KMS-11 (cell line): ENCODE results near the gene G6PC2.

Experiments
- H2AFZ ChIP-seq: fragments of 200-600 bp; sonication (generic); 2 replicates; pipeline ENCODE4 v1.6.1; 2016; ENCODE audit warnings: antibody characterized with exemption, mixed run types, low read depth
- H3K27ac ChIP-seq: fragments of 200-600 bp; sonication (generic); 2 replicates; pipeline ENCODE4 v1.6.1; 2016; ENCODE audit warnings: mild to moderate bottlenecking, mixed run types
- H3K27me3 ChIP-seq: fragments of 200-600 bp; sonication (generic); 2 replicates; pipeline ENCODE4 v1.6.1; 2017; ENCODE audit warnings: mild to moderate bottlenecking, low read depth, mixed run types, moderate library complexity; ENCODE audit not compliant: insufficient read depth
- H3K36me3 ChIP-seq: fragments of 200-600 bp; sonication (generic); 2 replicates; pipeline ENCODE4 v1.6.1; 2017; ENCODE audit warnings: mild to moderate bottlenecking, mixed run types; ENCODE audit not compliant: insufficient read depth
- H3K4me1 ChIP-seq: fragments of 200-600 bp; sonication (generic); 2 replicates; pipeline ENCODE4 v1.6.1; 2016; ENCODE audit warnings: mild to moderate bottlenecking, low read depth, mixed run types; ENCODE audit not compliant: poor library complexity, severe bottlenecking
- H3K4me2 ChIP-seq: fragments of 200-600 bp; sonication (generic); 2 replicates; pipeline ENCODE4 v1.7.0; 2016; ENCODE audit warnings: mild to moderate bottlenecking, mixed run types
- H3K4me3 ChIP-seq: fragments of 200-600 bp; sonication (generic); IDR thresholded peaks from 2 replicates; pipeline ENCODE4 v1.6.1; 2017; ENCODE audit warnings: low read depth, low read length, mixed read lengths; ENCODE audit not compliant: insufficient read depth
- H3K79me2 ChIP-seq: fragments of 200-600 bp; sonication (generic); 2 replicates; pipeline ENCODE4 v1.6.1; 2016; ENCODE audit warnings: low read depth, mixed run types; ENCODE audit not compliant: insufficient read depth
- H3K9ac ChIP-seq: fragments of 200-600 bp; sonication (generic); 2 replicates; pipeline ENCODE4 v1.6.1; 2016; ENCODE audit warnings: mild to moderate bottlenecking, mixed run types
- H4K20me1 ChIP-seq: fragments of 200-600 bp; sonication (generic); 2 replicates; pipeline ENCODE4 v1.6.1; 2016; ENCODE audit warnings: mild to moderate bottlenecking, mixed run types; ENCODE audit not compliant: insufficient read depth
- CTCF ChIP-seq: fragments of 200-600 bp; sonication (generic); conservative IDR thresholded peaks from 2 replicates; pipeline ENCODE4 v1.6.1; 2017; ENCODE audit warnings: low read depth, mild to moderate bottlenecking, antibody characterized with exemption, low read length, moderate library complexity, mixed read lengths

The G6PC2 gene

DNA sequence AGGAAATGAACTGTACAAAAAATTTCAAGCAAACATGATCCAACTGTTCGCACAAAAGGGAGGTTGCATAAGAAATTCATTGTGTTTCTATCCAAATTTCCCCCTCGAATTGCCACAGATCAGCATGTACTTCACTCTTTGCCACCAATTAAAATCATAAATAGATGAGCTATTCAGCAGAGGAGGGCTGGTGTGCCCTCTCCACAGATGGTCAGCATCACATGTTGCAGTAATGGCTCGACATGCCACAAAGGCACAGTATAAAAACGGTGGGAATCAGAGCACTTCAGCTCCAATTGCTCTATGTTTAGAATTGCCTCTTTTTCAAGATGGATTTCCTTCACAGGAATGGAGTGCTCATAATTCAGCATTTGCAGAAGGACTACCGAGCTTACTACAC is at the start of gene G6PC2:
TSS of gene G6PC2 (plus strand) at position 289 of the 400 bp plus-strand sequence. CDS start at position 330, 41 bp downstream.
- H3K4me3 ChIP-seq: no peak within 1 kb of the TSS
- H3K4me1 ChIP-seq: no peaks in the 10 kb centered on the region
- H4K20me1 ChIP-seq: no peaks in the 10 kb centered on the region
- no peaks in the 10 kb centered on the region for H3K36me3 ChIP-seq
- H3K27me3 ChIP-seq: no peaks in the 10 kb centered on the region
- no peak within 1 kb of the TSS for H3K27ac ChIP-seq
- no peak within 1 kb of the TSS for H2AFZ ChIP-seq
- H3K79me2 ChIP-seq: no peaks in the 10 kb centered on the region
- H3K9ac ChIP-seq: no peak within 1 kb of the TSS
- no peak within 1 kb of the TSS for H3K4me2 ChIP-seq
- no peak for TF ChIP-seq CTCF

GRCh38 chr2:168851674-168852320 is 49.3 kb upstream of the G6PC2 start:
- Histone ChIP-seq H3K4me2 (no peak overlapping the region), H3K27ac (no peak overlapping the region), H4K20me1 (no peaks in the 10 kb centered on the region), H3K36me3 (no peaks in the 10 kb centered on the region), H3K9ac (no peak overlapping the region), H2AFZ (no peak overlapping the region), H3K27me3 (no peaks in the 10 kb centered on the region), H3K79me2 (no peaks in the 10 kb centered on the region), H3K4me1 (peaks cover 4% of the 10 kb centered on the region), H3K4me3 (no peak overlapping the region)
- no peak for TF ChIP-seq CTCF

DNA sequence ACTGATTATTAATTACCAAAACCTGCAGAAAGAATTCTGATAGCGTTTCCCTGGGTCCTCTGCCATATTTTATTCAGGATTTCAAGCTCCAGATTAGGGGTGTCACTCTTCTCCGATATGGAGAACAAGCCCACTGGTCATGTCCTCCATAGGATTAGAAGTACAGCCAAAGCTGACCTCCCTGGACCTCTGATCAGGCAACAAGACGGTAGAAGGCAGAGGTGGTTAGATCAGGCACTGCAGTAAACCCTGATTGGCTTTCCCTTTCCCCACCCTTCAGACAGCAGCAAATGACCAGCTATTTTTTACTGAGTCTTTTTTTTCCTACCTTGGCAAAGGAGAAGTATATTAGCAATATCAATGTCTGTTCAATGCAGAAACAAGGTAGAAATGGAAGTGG is 48.6 kb upstream of the G6PC2 start:
- no peak overlapping the region for H3K9ac ChIP-seq
- no peak overlapping the region for H3K4me2 ChIP-seq
- no peaks in the 10 kb centered on the region for H4K20me1 ChIP-seq
- no peak overlapping the region for H3K27ac ChIP-seq
- no peak overlapping the region for H2AFZ ChIP-seq
- H3K79me2 ChIP-seq: no peaks in the 10 kb centered on the region
- H3K4me1 ChIP-seq: peaks cover 4% of the 10 kb centered on the region
- no peaks in the 10 kb centered on the region for H3K36me3 ChIP-seq
- H3K27me3 ChIP-seq: no peaks in the 10 kb centered on the region
- no peak overlapping the region for H3K4me3 ChIP-seq
- no peak for TF ChIP-seq CTCF

DNA sequence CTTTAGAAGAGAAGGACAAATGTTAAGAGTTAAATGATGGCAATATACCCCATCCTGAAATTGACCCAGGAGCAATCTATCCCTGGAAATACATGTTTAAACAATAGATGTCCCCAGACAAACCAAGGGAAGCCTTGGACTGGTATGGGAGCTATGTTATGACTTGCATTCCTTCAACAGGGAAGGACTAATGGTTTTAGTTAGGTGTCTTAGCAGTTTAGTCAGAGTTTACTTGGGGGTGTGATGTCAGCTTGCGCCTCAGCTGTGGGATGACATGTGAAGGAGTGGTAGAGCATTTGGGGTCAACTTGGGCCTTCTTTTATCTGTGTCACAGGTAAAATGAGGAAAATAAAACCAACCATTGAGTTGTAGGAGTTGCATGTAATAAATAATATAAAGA is 47.6 kb upstream of the G6PC2 start:
- H3K9ac ChIP-seq: no peak overlapping the region
- TF ChIP-seq CTCF: no peak
- H3K27ac ChIP-seq: no peak overlapping the region
- H2AFZ ChIP-seq: no peak overlapping the region
- H3K79me2 ChIP-seq: no peaks in the 10 kb centered on the region
- H3K4me2 ChIP-seq: no peak overlapping the region
- no peaks in the 10 kb centered on the region for H3K36me3 ChIP-seq
- no peak overlapping the region for H3K4me3 ChIP-seq
- H4K20me1 ChIP-seq: no peaks in the 10 kb centered on the region
- peaks cover 4% of the 10 kb centered on the region for H3K4me1 ChIP-seq
- H3K27me3 ChIP-seq: no peaks in the 10 kb centered on the region
